Right ventricle myocardium inferior (tissue), 1 donor: ENCODE results near the gene RABGGTB. TPM values are rescaled to one million over a fixed set of nuclear protein-coding genes. Genes with fewer than 3 reads are reported as not detected.
"Not testable (repeated sequence)": the region's sequence is repeated elsewhere in the genome, so short reads cannot be mapped to it uniquely, and the experiment has no call there.

Experiments
- ATAC-seq: fragments of 200-7000 bp; cut with Tn5 transposase; one replicate; pipeline ENCODE4 v1.9.1; 2020; ENCODE audit warnings: mild to moderate bottlenecking, moderate library complexity
- DNase-seq: peaks from one replicate; pipeline ENCODE4 v3.0.0; 2021; ENCODE audit errors: missing footprints
- intact Hi-C: fragments of 100-400 bp; cut with DNase I; formaldehyde crosslinking; loops from one replicate; pipeline ENCODE4 v1.11.0; 2022
- total RNA-seq: library from RNA; stranded (reverse); fragmentation: NEBNext Ultra II Directional; extraction: Animal tissue kit (Norgen Biotek cat#: 25700); gene quantifications from one replicate; pipeline ENCODE4 v1.2.1, GENCODE V29; 2021
- donor health status: DM: no; HTN: yes; CAD: no; lungs with severe emphysema.

Gene RABGGTB
- total RNA-seq, 1 donor from 2014 or later: 55.6 TPM

GRCh38 chr1:75791022-75791421 is 5.0 kb downstream of the RABGGTB start:
- DNase-seq (no peak), ATAC-seq (no peak)
- intact Hi-C loops: no loop called here

GRCh38 chr1:75792091-75792490 is 6.0 kb downstream of the RABGGTB start:
- ATAC-seq (no peak), DNase-seq (no peak)
- intact Hi-C loops: no loop called here

- ATAC-seq: no peak
- intact Hi-C loops: no loop called here
- DNase-seq: no peak
Observed at GRCh38 chr1:75794382-75794781, 8.3 kb downstream of the RABGGTB start.

GRCh38 chr1:75795703-75796193 is 9.7 kb downstream of the RABGGTB start:
- ATAC-seq (no peak), DNase-seq (no peak)
- intact Hi-C loops: no loop called here

GRCh38 chr1:75796376-75797272 is 10.6 kb downstream of the RABGGTB start, which contains the start of gene MSH4:
Gene MSH4 (plus strand): TSS chr1:75796882. CDS start chr1:75796986, 104 bp downstream.
- intact Hi-C loops: no loop called here
- DNase-seq (no peak), ATAC-seq (peak; percentile 32)

- intact Hi-C loops: no loop called here
- ATAC-seq (peak; percentile 7), DNase-seq (no peak)
Observed at GRCh38 chr1:75797273-75797588, 11.2 kb downstream of the RABGGTB start.

- intact Hi-C loops: no loop called here
- ATAC-seq (no peak), DNase-seq (no peak)
Observed at GRCh38 chr1:75797606-75798216, 11.7 kb downstream of the RABGGTB start.

GRCh38 chr1:75801480-75801879 is 15.4 kb downstream of the RABGGTB start:
- ATAC-seq, DNase-seq, intact Hi-C loops: not testable (repeated sequence)

- no peak for DNase-seq
- intact Hi-C loops: no loop called here
- no peak for ATAC-seq
Observed at GRCh38 chr1:75808921-75809320, 22.9 kb downstream of the RABGGTB start.

GRCh38 chr1:75810113-75810512 is 24.1 kb downstream of the RABGGTB start:
- ATAC-seq, intact Hi-C loops, DNase-seq: not testable (repeated sequence)

- DNase-seq (no peak), ATAC-seq (no peak)
- intact Hi-C loops: no loop called here
Observed at GRCh38 chr1:75811211-75811981, 25.3 kb downstream of the RABGGTB start.

GRCh38 chr1:75812065-75812464 is 26.0 kb downstream of the RABGGTB start:
- no peak for ATAC-seq
- DNase-seq: no peak
- intact Hi-C loops: no loop called here

GRCh38 chr1:75823596-75823995 is 37.5 kb downstream of the RABGGTB start:
- intact Hi-C loops, DNase-seq, ATAC-seq: not testable (repeated sequence)

- intact Hi-C loops: no loop called here
- ATAC-seq (no peak), DNase-seq (no peak)
Observed at GRCh38 chr1:75836528-75837100, 50.6 kb downstream of the RABGGTB start.

GRCh38 chr1:75838079-75838478 is 52.0 kb downstream of the RABGGTB start:
- ATAC-seq: no peak
- intact Hi-C loops: no loop called here

GRCh38 chr1:75841421-75841820 is 55.4 kb downstream of the RABGGTB start:
- intact Hi-C loops: no loop called here
- ATAC-seq (no peak), DNase-seq (no peak)

More at GRCh38 chr1:75838079-75838478, 52.0 kb downstream of the RABGGTB start:
- DNase-seq: no peak
